Stimulated activated CD4-positive, alpha-beta T cell treated with anti-CD3 and anti-CD28 coated beads, Interleukin-1b, Interleukin-23, amount 100 ng/mL, for 48 hours (primary cell): ENCODE measurements around the gene PIMREG.

Source experiments
- DNase-seq: peaks from one replicate; pipeline ENCODE4 v3.0.0-alpha.2; 2020

The PIMREG gene

DNA sequence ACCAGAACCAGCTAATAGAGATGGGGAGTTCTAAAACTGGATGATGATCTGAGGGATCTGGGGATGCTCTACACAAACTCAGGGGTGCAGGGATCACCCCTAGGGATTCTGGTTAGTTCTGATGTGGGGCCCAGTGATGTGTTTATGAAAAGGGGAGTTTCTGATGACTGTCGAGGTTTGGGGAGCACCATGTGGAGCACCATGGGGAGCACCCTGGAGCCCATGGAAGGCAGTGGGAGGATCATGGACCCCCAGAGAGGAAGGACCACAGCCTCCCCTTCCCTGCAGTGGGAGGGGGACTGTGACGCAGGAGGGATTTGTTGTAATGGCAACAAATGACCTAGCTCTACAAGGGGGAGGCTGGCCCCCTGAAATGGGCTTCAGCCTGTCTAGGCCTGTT lies 18.4 kb downstream of the PIMREG start:
- DNase-seq, result no peak

DNA sequence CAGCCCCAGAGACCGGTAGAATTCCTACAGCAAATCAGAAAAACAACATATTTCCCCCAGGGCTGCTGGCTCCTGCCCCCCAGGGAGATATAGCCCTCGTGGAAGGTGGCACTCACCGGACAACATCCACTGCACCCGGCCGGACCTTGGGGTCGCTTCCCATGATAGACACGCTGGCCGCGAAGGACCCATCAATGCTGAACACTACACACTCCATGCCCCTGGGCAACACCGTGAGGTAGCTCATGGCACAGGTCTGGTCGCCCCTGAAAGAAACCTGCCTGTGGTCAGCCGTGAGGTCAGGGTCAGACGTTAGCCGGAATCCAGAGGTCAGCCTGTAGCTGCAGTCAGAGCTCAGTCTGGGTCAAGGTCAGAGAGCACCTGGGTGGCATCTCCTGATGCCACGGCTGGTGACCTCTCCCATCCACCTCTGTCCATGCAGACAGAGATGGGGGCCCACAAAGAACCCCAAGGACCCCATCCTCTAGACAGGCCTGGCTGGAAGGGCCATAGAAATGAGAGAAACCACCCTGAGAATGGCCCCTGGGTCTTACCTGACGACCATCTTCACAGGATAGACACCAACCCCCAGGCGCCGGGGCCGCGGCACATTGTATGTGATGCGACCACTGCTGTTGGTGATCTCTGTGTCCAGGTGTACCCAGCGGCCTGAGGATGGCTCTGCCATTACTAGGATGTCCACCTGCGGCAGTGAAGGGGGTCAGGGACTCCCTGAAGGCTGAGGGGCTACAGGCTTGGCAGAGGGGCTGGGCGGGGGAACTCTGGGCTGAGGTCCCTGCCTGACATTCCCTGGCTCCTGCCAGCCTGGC lies 19.6 kb downstream of the PIMREG start:
- no peak for DNase-seq

DNA sequence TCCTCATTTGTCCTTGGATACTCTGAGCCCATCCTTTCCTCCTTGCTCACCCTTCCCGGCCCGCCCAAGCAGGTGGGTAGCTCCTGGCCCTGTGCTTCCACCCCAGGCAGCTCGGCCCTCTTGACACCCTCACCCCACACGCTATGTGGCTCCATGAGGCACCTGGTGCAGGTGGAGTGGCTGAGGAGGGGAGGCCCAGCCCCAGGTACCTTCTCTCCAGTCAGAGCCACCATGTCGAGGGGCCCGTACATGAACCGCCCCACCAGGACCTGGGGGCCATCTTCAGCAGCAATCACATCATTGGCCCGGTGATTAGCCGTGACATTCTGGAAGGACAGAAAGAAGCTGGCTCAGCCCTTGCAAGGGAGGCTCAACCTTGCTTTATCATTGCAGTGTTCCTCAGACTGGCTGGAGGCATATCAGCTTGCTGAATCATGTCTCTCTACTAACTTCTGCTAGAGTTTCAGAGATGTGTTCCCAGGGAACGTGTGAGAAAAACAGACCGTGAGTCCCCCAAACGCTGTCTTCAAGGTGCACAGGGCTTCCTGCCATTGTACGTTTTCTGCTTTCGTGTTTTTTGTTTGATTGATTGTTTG lies 20.3 kb downstream of the PIMREG start:
- no peak for DNase-seq

DNA sequence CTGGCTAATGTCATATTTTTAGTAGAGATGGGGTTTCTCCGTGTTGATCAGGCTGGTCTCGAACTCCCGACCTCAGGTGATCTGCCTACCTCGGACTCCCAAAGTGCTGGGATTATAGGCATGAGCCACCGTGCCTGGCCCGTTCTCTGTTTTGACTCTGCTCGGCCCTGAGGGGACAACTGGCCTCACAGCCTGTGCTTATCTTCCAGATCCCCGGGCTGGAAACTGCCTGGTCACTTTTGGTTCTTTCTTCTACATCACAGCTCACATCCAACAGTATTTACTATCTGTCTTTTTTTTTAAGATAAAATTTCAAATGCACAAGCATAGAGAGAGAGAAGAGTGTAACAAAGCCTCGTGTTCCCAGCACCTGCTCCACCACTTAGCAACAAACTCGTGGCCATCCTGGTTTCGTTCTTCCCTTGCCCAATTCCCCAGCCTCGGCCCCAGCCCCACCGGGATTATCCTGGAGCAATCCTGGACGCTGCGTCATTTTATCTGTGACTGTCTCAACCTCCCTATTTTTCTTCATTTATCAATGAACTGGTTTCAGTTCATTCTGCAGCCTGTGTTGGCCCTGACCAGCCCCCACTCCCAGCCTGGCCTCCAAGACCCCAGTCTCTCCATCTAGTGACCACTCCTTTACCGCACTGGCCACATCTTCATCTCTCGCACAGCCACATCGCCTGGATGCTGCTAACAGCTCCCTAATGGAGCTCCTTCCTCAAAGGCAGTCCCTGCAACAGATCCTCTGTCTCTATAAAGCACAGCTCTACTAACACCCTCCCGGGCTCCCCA lies 21.1 kb downstream of the PIMREG start:
- DNase-seq, result no peak

DNA sequence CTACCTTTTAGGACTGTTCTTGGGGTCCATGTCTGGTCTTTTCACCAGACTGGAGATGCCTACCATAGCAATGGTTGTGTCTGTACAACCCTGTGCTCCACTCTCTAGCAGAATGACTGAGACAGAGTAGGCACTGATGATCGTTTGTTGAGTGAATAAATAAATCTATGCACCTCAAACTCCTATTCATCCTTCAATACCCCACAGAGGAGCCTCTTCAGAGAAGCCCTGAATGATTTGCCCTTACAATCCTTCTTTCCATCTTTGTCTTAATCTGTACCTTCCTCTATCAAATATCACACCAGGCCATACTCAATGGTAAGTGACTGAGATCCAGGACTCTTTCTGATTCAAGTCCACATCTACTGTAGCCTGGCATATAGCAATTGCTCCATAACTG lies 23.3 kb downstream of the PIMREG start:
- DNase-seq, result no peak

DNA sequence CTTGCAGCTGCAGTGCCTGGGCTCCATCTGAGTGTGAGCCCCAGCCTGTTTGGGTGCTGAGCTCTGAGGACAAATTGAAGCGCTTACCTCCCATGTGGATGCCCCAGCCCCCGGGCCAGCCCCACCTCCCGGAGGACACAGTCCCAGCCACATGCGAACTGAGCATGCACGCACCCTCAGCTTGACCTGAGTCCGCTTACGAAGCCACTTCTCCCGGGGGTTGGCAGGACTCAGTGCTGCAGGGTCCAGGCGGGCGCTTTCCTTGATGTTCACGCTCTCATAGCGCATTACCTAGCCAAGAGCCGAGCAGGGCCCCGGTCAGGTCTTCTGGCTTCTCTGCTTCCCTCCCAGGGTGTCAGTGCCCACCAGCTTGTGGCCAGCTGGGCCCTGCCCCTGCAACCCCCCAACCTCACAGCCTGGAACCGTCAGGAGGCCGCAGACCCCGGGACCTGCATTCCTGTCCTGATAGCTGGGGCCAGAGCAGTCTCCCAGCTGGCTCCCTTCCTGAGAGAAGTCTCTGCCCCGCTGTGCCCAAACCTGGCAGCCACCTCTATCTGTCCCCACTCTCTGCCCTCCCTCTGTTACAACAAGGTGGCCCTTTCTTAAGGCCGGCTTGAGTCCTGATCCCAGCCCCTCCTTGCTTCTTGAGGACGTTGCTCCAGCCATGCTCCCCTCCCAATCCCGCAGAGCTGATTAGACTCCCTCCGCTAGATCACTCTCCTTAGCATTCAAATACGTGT lies 24.0 kb downstream of the PIMREG start:
- DNase-seq, result no peak

DNA sequence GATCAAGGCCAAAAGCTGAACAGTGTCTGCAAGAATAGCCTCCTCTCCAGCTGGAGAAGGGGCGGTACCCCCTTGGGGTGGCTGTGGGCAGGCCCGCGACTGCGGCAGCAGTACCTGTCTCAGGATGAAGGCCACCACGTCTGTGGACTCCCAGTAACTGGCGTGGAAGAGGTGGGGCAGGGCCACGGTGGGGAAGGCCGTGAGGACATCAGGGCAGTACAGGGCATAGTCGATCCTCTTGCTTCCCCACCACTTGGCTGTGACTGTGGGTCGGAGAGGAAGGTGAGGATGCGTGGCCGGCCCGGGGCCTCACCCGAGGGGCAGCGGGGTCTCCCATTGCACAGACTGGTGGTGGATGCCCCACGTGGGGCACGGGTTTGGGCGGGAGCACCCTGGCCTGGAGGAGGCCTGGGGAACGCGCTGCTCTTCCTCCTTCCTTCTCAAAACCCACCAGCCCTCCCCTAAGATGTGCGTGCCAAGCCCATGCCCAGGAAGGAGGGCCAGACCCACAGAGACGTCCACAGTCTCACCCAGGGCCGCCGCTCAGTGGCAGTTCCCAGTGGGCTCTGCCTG lies 26.0 kb downstream of the PIMREG start:
- DNase-seq, result no peak

DNA sequence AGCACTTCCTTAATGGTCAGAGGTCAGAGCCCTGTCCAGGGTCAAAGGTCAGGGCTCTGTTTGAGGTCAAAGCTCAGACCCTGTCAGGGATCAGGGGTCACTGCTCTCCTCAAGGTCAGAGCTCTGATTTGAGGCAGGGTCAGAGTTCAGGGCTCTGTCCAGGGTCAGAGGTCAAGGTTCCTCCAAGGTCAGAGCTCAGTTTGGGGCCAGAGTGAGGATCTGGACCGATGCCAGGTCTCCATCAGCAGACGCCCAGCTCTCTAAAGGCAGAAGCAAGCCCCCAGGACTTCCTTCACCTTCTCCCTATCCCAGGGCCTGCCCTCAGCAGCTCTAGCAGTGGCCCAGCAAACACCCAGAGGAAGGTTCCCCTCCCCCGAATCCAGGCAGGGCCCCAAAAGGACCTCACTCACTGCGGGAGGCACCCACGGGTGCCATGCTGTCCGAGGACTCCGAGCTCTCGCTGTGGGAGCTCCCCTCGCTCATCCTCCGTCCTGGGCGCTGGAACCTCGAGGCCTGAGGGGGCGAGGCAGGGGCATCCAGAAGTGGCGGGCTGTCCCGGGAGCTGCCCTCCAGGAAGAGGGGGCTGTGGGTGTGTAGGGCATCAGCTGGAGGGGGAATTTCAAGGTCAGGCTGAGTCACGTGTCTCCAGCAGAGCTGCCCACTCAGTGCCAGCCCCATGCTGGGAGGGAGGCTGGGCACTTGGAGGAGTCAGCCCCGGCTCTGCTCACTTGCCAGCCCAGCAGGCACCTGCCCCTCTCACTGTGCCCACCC lies 26.7 kb downstream of the PIMREG start:
- DNase-seq, result no peak

DNA sequence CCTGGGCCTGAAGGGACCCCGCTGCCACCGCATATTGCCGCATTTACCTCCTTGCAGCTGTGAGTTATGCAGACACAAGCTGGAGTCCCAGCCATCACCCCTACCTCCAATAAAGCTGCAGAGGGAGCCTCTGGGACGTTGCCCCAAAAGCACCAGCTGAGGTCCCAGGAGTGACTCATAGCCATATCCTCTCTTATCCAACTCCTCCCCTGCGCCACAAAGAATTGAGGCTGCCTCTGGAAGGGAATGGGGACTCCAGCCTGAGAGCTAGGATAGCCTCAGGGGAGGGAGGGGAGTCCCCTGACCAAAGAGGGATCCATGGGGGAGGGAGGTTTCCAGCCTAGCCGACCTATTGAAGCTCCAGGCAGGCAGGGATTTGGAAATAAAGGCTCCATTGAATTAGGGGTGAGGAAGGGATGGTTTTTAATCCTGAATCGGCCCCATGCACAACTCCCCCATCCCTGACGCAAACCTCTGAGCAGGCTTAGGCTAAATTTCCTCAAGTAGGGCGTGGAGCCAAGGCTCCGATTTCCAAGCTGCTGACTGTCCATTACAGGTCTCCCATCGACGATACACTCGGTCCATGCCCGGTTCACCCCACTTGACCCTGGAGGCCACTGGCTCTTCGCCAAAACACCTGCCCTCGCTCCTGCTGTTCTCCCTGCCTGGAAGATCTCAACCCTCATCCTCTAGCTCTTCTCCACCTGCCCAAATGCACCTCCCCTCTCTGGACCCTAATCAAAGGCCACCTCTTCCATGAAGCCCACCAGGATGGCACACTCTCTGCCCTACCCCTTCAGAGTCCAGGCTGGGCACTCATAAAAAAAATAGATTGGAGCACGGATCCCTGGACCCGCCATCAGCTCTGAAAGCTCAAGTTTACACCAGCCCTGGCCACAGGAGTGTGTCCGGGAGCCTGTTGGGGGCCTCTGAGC lies 27.5 kb downstream of the PIMREG start:
- no peak for DNase-seq

DNA sequence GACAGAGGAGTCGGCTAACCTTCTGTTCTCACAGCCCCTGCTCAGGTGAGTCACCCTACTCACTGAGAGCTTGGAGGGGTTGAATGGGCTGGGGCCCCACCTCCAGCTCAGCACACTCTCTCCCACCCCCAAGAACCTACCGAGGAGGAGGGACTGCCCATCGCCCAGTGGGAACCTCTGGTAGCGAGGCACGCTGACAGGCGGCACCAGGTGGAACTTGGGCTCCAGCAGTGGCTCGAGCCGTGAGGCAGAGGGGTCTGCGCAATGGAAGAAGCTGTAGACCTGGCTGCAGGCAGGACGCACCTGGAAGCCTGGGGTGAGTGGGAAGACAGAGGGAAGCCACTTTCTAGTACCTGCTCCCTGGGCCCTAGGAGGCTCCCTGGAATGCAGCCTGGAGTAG lies 28.3 kb downstream of the PIMREG start:
- no peak for DNase-seq

DNA sequence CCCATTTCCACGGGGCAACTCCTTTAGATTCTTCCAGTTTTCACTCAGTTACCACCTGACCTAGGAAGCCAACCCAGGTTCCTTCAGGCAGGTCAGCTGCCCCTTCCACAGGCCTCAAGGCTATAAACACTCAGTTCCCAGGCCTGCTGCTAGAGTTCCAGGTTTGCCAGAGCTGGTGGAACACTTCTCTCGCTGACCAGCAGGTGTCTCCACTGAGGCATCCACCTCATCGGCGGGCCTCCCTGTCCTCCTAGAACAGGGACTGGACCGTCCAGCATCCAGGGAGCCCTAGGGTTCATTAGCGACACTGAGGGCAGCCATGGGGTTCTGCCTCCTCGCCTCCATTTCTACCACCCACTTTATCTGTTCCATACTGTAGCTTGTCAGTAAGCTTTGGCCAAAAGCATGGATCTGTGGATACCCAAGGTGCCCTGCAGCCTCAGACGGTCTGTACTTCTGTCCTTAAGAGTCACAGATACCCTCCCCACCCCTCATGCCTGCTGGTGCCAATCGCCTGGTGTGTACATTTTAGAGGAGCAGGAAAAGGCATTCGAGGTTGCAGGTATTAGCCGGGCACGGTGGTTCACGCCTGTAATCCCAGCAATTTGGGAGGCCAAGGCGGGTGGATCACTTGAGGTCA lies 29.0 kb downstream of the PIMREG start:
- DNase-seq, result peak; percentile 60

DNA sequence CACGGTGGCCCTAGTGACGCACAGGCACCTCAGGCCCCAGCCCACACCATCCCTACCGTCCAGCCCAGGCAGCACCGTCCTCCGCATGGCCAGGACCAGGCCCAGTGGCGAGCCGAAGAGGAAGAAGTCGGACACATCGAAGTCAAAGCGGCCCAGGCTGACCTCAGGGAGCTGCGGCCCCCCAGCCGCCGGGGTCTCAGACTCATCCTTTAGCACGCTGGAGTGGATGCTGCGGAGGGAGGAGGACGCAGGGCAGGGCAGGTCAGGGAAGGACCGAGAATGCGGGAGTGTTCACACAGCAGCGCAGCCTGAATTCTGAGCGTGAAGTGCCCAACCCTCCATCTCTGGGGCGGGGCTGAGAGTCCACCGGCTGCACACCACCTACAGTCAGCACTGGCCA lies 30.1 kb downstream of the PIMREG start:
- DNase-seq, result no peak

DNA sequence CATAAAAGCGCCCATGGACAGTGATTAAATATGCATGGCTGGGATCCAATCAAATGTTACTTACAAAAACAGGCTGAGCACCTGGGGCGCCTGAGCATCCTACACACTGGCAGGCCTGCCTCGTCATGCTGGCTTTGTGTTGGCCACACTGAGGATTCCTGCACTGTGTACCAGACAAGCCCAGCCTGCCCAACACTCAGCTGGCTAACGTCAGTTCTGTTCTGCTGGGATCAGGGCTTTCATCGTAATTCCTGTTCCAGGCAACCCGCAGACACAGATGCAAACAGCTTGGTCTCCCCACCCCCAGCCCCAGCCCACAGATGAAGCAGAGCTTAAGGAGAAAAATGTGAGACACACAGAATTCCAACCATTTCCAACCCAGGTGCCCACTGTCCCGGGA lies 30.7 kb downstream of the PIMREG start:
- DNase-seq, result no peak

DNA sequence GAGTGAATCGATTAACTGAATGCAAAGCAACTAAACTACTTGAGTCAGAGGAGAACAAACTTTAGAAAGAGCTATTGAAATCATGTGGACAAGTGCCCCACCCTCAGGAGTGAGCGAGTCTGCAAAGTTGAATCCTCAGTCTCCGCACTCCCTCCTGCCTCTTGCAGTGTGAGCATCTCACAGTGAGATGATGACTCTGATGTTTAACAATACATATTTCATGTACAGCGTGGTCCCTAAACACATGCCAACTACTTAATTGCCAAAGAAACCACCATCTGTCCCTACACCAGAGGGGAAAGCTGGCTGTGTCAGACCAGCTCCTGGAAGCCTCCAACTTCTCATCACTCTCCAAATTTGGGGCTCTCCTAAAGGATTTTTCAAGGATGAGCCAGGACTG lies 31.2 kb downstream of the PIMREG start:
- no peak for DNase-seq

DNA sequence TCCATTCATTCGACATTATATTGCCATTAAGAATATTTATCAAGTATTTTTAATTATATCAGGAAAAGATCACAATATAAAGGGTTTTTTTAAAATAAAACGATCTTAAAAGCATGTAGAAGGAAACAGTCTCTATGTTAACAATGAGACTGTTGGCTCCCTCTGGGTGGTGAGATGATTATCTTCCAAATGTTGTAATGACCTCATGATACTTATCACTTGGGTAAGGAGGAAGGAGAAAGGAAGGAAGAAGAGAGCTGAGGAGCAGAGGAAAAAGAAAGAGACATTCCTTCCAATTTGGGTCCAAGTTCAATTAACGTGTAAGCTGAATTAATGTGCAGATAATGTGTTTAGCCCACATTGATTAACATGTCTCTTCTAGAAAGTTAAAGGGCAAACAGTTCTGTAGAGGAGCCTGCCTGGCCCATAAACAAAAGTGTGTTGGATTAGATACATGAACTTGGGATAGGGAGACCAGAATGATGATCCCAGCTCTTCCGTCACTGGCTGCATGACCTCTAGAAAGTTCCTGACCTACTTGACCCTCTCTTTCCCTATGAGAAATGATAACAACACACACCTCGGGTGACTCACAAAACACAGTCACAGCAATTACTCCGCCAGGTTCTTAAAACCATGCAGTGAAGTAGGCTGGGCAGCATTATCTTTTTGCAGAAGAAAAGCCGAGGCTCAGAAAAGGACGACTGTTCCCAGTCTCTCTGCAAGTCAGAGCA lies 32.0 kb downstream of the PIMREG start:
- DNase-seq, result no peak

DNA sequence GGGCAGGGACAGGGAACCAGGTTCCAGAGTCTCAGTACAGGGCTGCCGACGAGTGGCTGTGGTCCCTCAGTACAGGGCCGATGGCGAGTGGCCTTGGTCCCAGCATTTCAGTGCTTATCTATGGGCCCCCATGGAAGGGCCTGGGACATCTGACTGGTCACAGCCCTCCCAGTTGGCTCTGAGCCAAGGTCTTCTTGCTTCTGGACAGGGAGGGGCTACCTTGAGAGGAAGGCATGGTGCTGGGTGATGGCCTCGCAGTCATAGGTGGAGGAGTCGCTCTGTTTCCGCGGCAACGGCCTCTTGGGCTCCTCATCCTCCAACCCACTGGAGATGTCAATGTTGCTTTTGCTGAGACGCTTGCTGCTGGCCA lies 32.5 kb downstream of the PIMREG start:
- DNase-seq, result no peak

DNA sequence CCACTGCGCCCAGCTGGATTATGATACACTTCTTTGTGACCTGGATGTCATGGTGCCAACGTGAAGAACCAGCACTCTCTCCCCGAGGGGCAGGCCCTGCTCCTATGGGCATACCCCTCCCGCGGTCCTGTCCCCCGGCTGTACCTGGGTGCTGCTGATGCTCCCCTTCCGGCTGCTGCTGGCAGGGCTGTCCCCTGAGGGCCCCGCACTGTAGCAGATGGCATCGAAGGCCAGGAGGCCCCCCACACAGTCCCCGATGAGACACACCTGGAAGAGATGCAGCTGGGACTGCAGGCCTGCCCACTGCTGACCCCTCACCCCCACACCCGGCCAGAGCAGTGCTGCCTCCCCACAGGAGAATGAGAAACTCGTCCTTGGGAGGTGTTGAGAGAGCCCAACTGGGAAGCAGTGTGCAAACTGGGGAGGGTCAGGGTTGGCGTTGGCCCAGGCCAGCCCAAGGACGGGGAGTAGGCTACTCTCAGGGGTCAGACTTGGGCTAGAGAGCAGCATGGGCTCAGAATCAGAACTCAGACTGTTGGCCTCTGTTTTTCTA lies 33.7 kb downstream of the PIMREG start:
- DNase-seq, result no peak

DNA sequence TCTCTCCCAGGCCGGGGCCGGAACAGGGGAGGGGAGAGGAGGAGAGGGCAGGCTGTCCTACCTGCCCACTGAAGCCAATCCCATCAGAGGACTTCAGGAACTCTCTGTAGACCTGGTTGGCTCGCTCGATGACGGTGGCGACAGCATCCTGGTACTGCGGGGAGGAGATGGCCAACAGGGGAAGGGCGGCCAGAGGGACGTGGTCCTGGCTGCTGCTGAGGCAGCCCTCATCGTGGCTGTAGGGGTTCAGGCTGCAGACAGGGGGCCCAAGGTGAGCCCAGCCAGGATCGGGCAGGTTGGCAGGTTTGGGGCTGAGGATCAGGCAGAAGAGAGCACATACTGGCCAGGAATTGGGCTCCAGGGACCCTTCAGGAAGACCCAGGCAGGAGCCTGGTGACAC lies 34.2 kb downstream of the PIMREG start:
- no peak for DNase-seq

DNA sequence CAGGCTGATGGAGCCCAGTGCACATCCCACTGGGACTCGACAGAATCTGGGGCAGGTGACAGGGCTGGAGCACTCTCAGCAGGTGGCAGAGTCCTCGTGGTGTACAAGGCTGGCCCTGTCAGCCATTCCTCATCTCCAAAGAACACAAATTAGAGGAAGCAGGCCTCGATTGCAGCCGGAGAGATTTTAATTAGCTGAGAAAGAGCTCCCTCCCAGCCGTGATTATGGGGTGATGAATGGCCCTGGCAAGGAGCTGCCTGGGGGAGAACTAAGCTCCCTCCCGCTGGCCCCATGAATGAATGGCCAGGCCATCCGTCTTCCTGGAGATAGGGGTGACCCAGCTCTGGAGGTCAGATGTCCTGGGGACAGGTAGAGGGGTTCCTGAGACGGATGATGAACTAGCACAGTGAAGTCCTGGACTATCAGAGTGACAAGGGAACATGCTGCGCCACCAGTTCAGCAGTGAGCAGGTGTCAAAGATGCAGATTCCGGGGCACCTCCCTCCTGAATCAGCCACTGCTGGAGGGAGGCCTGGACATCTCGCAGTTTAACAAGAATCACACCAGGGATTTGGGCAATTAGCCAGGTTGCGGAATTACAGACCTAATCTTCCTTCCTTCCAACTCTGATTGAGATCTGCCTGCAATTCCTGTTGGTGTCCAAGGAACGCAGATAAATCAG lies 35.5 kb downstream of the PIMREG start:
- DNase-seq, result no peak
